Activated T-helper 2 cell treated with anti-CD3 and anti-CD28 coated beads, Interferon-gamma antibody, Interleukin-2, Interleukin-4, amounts not matched to agents 10 μg/mL and 5 μg/mL and 100 μg/mL, durations not matched to agents 14 hours and 24 hours and 36 hours (primary cell): Measurements from ENCODE around the gene WNT9A. TPM values are rescaled to one million over a fixed set of nuclear protein-coding genes. Genes with fewer than 3 reads are reported as not detected.

Source experiments
- DNase-seq: peaks from one replicate; pipeline ENCODE4 v3.0.0; 2021; ENCODE audit warnings: low spot score
- H3K27ac Mint-ChIP-seq: one replicate; pipeline ENCODE4 v1.8.0; 2021; ENCODE audit warnings: mixed read lengths
- H3K27me3 Mint-ChIP-seq: one replicate; pipeline ENCODE4 v1.8.0; 2021; ENCODE audit warnings: low read depth, mixed read lengths
- H3K36me3 Mint-ChIP-seq: one replicate; pipeline ENCODE4 v1.8.0; 2021; ENCODE audit warnings: low read depth, mixed read lengths
- H3K4me1 Mint-ChIP-seq: one replicate; pipeline ENCODE4 v1.8.0; 2021; ENCODE audit warnings: low read depth, mixed read lengths
- H3K4me3 Mint-ChIP-seq: one replicate; pipeline ENCODE4 v1.8.0; 2021; ENCODE audit warnings: low read depth, mild to moderate bottlenecking, moderate library complexity, mixed read lengths
- H3K9me3 Mint-ChIP-seq: one replicate; pipeline ENCODE4 v1.8.0; 2021; ENCODE audit warnings: mixed read lengths
- intact Hi-C: fragments of 100-400 bp; cut with micrococcal nuclease; formaldehyde crosslinking; loops from one replicate; pipeline ENCODE4 v1.15.1; 2023
- total RNA-seq: library from RNA; stranded (reverse); gene quantifications from 2 replicates; pipeline ENCODE4 v1.2.3, GENCODE V29; 2022

WNT9A gene
- total RNA-seq, 1 donor from 2014 or later, result 0.05 TPM

- Mint-ChIP-seq H3K36me3 (no peaks in the 10 kb centered on the region), H3K4me3 (no peak overlapping the region), H3K27ac (no peak overlapping the region), H3K4me1 (no peaks in the 10 kb centered on the region), H3K9me3 (no peaks in the 10 kb centered on the region), H3K27me3 (no peaks in the 10 kb centered on the region)
- intact Hi-C loops, result no loop called here
- DNase-seq, result no peak
Observed at GRCh38 chr1:227903061-227903521, 44.6 kb downstream of the WNT9A start.

DNA sequence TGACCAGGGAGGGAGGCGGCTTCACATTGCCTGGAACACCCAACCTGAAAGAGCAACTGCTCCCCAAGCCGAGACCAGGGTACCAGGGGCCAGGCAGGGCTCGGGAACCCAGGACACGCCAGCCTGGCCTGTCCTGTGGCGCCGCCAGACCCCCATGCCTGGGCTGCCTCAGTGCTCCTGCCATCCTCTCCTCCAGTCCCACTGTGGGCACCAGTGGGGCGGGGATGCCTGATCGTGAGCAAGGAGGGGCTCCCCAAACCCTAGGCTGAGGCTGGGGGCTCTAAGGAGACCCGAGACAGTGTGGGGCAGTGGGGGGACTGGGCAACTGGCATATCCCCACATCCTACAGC lies 45.1 kb downstream of the WNT9A start:
- Mint-ChIP-seq H3K9me3 (no peaks in the 10 kb centered on the region), H3K27ac (no peak overlapping the region), H3K27me3 (no peaks in the 10 kb centered on the region), H3K4me1 (no peaks in the 10 kb centered on the region), H3K36me3 (no peaks in the 10 kb centered on the region), H3K4me3 (no peak overlapping the region)
- DNase-seq, result no peak
- intact Hi-C loops, result no loop called here

GRCh38 chr1:227901906-227902640 lies 45.7 kb downstream of the WNT9A start:
- no peaks in the 10 kb centered on the region for H3K27me3 Mint-ChIP-seq
- no peaks in the 10 kb centered on the region for H3K4me1 Mint-ChIP-seq
- intact Hi-C loops, result no loop called here
- no peaks in the 10 kb centered on the region for H3K36me3 Mint-ChIP-seq
- no peak overlapping the region for H3K4me3 Mint-ChIP-seq
- DNase-seq, result no peak
- no peaks in the 10 kb centered on the region for H3K9me3 Mint-ChIP-seq
- H3K27ac Mint-ChIP-seq, result no peak overlapping the region

- H3K27ac Mint-ChIP-seq, result no peak overlapping the region
- H3K9me3 Mint-ChIP-seq, result no peaks in the 10 kb centered on the region
- no peaks in the 10 kb centered on the region for H3K36me3 Mint-ChIP-seq
- H3K4me3 Mint-ChIP-seq, result no peak overlapping the region
- H3K4me1 Mint-ChIP-seq, result no peaks in the 10 kb centered on the region
- DNase-seq, result no peak
- intact Hi-C loops, result no loop called here
- H3K27me3 Mint-ChIP-seq, result no peaks in the 10 kb centered on the region
Observed at GRCh38 chr1:227901239-227901905, 46.4 kb downstream of the WNT9A start.

- H3K27ac Mint-ChIP-seq, result no peak overlapping the region
- H3K36me3 Mint-ChIP-seq, result no peaks in the 10 kb centered on the region
- H3K9me3 Mint-ChIP-seq, result no peaks in the 10 kb centered on the region
- DNase-seq, result no peak
- no peaks in the 10 kb centered on the region for H3K27me3 Mint-ChIP-seq
- H3K4me3 Mint-ChIP-seq, result no peak overlapping the region
- intact Hi-C loops, result no loop called here
- no peaks in the 10 kb centered on the region for H3K4me1 Mint-ChIP-seq
Observed at GRCh38 chr1:227900571-227901051, 47.1 kb downstream of the WNT9A start.

DNA sequence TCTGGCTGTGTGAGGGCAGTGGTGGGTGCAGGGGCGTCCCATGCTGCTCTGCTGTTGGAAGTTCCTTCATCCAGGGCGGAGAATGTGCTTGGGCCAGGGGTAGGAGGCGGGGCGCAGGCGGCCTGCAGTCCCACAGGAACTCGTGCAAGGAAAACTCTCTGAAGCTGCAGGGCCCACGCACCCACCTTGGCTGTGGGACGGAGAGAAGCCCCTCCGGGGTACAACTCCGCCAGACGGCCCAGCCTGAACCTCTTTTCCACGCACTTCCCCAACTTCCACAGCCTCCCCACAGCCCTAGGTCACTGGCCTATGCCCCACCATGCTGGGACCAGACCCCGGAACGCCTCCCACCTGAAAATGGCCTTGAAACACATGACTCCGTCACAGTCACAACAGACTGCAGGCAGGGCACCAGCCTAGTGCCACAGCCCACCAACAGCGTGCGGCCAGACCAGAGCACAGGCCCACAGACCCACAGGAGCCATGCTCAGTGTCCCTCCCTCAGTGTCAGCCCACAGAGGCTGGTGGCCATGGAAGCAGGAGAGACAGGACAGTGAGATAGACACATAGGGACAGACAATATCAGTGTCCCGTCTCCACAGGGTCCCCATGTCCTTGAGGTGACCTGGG lies 47.8 kb downstream of the WNT9A start:
- Mint-ChIP-seq H3K9me3 (no peaks in the 10 kb centered on the region), H3K36me3 (no peaks in the 10 kb centered on the region), H3K4me1 (no peaks in the 10 kb centered on the region), H3K4me3 (no peak overlapping the region), H3K27ac (no peak overlapping the region), H3K27me3 (no peaks in the 10 kb centered on the region)
- DNase-seq, result no peak
- intact Hi-C loops, result no loop called here

- intact Hi-C loops, result no loop called here
- H3K27me3 Mint-ChIP-seq, result no peaks in the 10 kb centered on the region
- no peak overlapping the region for H3K27ac Mint-ChIP-seq
- H3K4me3 Mint-ChIP-seq, result no peak overlapping the region
- H3K36me3 Mint-ChIP-seq, result no peaks in the 10 kb centered on the region
- DNase-seq, result no peak
- no peaks in the 10 kb centered on the region for H3K9me3 Mint-ChIP-seq
- H3K4me1 Mint-ChIP-seq, result no peaks in the 10 kb centered on the region
Observed at GRCh38 chr1:227899141-227899819, 48.5 kb downstream of the WNT9A start.

DNA sequence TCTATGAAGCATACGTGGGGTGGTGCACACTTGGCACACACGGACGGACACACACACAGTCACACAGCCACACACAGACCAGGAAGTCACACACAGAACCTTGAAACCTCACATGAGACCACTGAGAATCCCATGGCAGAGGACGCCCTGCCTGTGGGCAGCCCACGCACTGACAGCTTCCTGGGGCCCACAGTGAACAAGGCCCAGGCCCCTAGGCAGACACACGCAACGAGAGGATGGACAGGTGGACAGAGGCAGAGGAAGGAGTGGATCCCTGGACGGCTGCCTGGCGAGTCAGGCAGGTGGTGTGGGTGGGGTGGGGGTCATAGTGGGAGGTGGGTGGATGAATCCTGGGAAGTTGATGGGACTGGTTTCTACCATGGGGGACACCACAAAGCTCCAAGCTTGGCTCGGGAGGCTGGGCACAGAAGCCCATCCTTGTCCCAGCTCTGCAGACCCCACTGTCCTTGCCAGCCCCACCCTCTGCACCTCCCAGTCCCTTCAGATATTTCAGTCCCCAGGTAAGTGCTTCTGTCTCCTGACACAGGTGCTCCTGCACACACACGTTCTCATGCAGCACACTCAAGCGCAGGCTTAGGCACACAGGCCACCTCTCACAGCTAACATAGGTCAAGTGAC lies 49.1 kb downstream of the WNT9A start:
- Mint-ChIP-seq H3K4me1 (no peaks in the 10 kb centered on the region), H3K36me3 (no peaks in the 10 kb centered on the region), H3K27me3 (no peaks in the 10 kb centered on the region), H3K9me3 (no peaks in the 10 kb centered on the region), H3K4me3 (no peak overlapping the region), H3K27ac (no peak overlapping the region)
- DNase-seq, result no peak
- intact Hi-C loops, result no loop called here

- no peak overlapping the region for H3K4me3 Mint-ChIP-seq
- DNase-seq, result no peak
- H3K36me3 Mint-ChIP-seq, result no peaks in the 10 kb centered on the region
- no peaks in the 10 kb centered on the region for H3K27me3 Mint-ChIP-seq
- H3K27ac Mint-ChIP-seq, result no peak overlapping the region
- no peaks in the 10 kb centered on the region for H3K9me3 Mint-ChIP-seq
- H3K4me1 Mint-ChIP-seq, result no peaks in the 10 kb centered on the region
- intact Hi-C loops, result no loop called here
Observed at GRCh38 chr1:227897704-227898438, 49.9 kb downstream of the WNT9A start.

- no peak overlapping the region for H3K4me3 Mint-ChIP-seq
- H3K27ac Mint-ChIP-seq, result no peak overlapping the region
- H3K9me3 Mint-ChIP-seq, result no peaks in the 10 kb centered on the region
- no peaks in the 10 kb centered on the region for H3K27me3 Mint-ChIP-seq
- no peaks in the 10 kb centered on the region for H3K4me1 Mint-ChIP-seq
- intact Hi-C loops, result no loop called here
- H3K36me3 Mint-ChIP-seq, result no peaks in the 10 kb centered on the region
- no peak for DNase-seq
Observed at GRCh38 chr1:227896710-227897655, 50.7 kb downstream of the WNT9A start.

DNA sequence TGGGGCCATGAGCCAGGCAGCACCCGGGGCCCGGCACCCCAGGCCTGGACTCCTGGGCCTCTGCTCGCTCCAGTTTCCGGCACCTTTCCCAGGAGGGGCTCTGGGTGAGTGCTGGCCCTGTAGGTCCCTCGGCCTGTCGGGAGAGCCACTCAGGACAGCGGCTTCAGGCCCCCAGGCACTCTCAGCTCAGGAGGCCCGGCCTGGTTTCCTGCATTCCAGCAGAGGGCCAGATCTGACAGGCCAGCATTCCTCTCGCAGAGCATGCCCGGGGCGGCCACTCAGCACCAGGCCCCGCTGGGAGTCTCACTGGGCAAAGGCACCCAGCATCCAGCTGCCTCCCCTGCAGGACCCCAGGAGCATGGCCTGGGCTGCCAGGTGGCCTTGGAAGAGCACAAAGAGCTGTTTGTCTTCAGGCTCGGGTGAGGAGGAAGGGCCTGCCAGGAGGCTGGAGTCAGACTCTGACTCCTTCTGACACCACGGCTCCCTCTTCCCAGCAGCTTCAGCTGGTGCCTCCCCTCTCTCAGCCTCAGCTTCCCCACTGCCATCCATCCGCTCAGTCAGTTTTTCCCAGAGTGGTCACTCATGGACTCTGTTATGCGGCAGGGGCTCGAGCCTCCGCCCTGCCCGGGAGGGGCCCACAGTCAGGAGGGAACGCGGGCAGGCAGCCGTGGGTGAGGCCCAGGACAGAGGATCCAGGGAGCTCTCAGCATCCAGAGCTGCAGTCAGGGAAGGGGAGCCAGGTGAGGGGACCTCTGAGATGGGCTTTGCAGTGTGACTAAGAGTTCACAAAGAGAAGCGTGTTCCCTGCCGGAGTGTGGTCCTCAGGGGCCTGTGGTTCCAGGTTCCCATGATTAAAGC lies 51.7 kb downstream of the WNT9A start:
- no peaks in the 10 kb centered on the region for H3K9me3 Mint-ChIP-seq
- no peak overlapping the region for H3K4me3 Mint-ChIP-seq
- no peaks in the 10 kb centered on the region for H3K4me1 Mint-ChIP-seq
- DNase-seq, result no peak
- no peak overlapping the region for H3K27ac Mint-ChIP-seq
- intact Hi-C loops, result no loop called here
- H3K36me3 Mint-ChIP-seq, result no peaks in the 10 kb centered on the region
- H3K27me3 Mint-ChIP-seq, result no peaks in the 10 kb centered on the region
